Measurements from ENCODE around the gene MRPL49.

Gene MRPL49

GRCh38 chr11:65134952-65135632 lies 13.0 kb downstream of the MRPL49 start:
- ChIA-PET POLR2A (interaction anchor here (0.6 to 4.0 kb wide), 34 partner anchors 10 to 372 kb away, joined by 3 to 56 read pairs (median 4); partner anchors contain the start of genes CAPN1, CDCA5, DPF2 and FAU), CTCF (interaction anchor here (0.9 to 1.0 kb wide), 3 partner anchors 22 to 287 kb away, joined by 3 to 5 read pairs (median 4); no protein-coding TSS in a partner anchor)
- TF ChIP-seq FOXK2 (IDR thresholded peaks at IDR 0.05) (no peak), ARNT (IDR thresholded peaks at IDR 0.05) (no peak), ELF4 (IDR thresholded peaks at IDR 0.05) (peak; percentile 27; the same call in 1 of the 2 replicates), ZNF384 (IDR thresholded peaks at IDR 0.05) (no peak), FOXA1 (IDR thresholded peaks at IDR 0.05) (no peak), SP1 (IDR thresholded peaks at IDR 0.05) (no peak), BHLHE40 (IDR thresholded peaks at IDR 0.05; ENCODE audit: borderline replicate concordance) (no peak), CTBP1 (IDR thresholded peaks at IDR 0.05; ENCODE audit: borderline replicate concordance) (no peak), HDGF (IDR thresholded peaks at IDR 0.05; ENCODE audit: borderline replicate concordance) (peak; percentile 84; the same call in 1 of the 2 replicates), L3MBTL2 (conservative IDR thresholded peaks at IDR 0.05) (peak; percentile 73), LEF1 (IDR thresholded peaks at IDR 0.05; ENCODE audit: borderline replicate concordance) (no peak), TARDBP (IDR thresholded peaks at IDR 0.05) (no peak), SUZ12 (IDR thresholded peaks at IDR 0.05) (no peak), FOXM1 (IDR thresholded peaks at IDR 0.05; ENCODE audit: borderline replicate concordance) (no peak), PKNOX1 (IDR thresholded peaks at IDR 0.05) (peak; percentile 88), NFRKB (IDR thresholded peaks at IDR 0.05) (no peak)

GRCh38 chr11:65135633-65136145 lies 13.6 kb downstream of the MRPL49 start:
- no peak for DNase-seq (ENCODE audit: extremely low spot score)
- ChIA-PET CTCF (interaction anchor here (0.6 to 1.1 kb wide), 4 partner anchors 23 to 288 kb away, joined by 3 to 5 read pairs (median 4); no protein-coding TSS in a partner anchor), POLR2A (interaction anchor here (0.9 to 4.0 kb wide), 25 partner anchors 10 to 372 kb away, joined by 3 to 56 read pairs (median 4); partner anchors contain the start of genes CAPN1, CDCA5, DPF2 and FAU)
- TF ChIP-seq TARDBP (IDR thresholded peaks at IDR 0.05) (no peak), SUZ12 (IDR thresholded peaks at IDR 0.05) (no peak), SP1 (IDR thresholded peaks at IDR 0.05) (no peak), BHLHE40 (IDR thresholded peaks at IDR 0.05; ENCODE audit: borderline replicate concordance) (no peak), ARNT (IDR thresholded peaks at IDR 0.05) (no peak), L3MBTL2 (conservative IDR thresholded peaks at IDR 0.05) (no peak), FOXK2 (IDR thresholded peaks at IDR 0.05) (no peak), FOXM1 (IDR thresholded peaks at IDR 0.05; ENCODE audit: borderline replicate concordance) (no peak), ELF4 (IDR thresholded peaks at IDR 0.05) (no peak), LEF1 (IDR thresholded peaks at IDR 0.05; ENCODE audit: borderline replicate concordance) (no peak), FOXA1 (IDR thresholded peaks at IDR 0.05) (no peak), CTBP1 (IDR thresholded peaks at IDR 0.05; ENCODE audit: borderline replicate concordance) (no peak), HDGF (IDR thresholded peaks at IDR 0.05; ENCODE audit: borderline replicate concordance) (no peak), NFRKB (IDR thresholded peaks at IDR 0.05) (no peak), ZNF384 (IDR thresholded peaks at IDR 0.05) (no peak)

More at GRCh38 chr11:65134952-65135632, 13.0 kb downstream of the MRPL49 start:
- DNase-seq (ENCODE audit: extremely low spot score), result peak; percentile 92

GRCh38 chr11:65136515-65137096 lies 14.5 kb downstream of the MRPL49 start:
- ChIA-PET CTCF (interaction anchor here (0.6 to 1.1 kb wide), 2 partner anchors 26 to 114 kb away, joined by 3 to 4 read pairs; no protein-coding TSS in a partner anchor), POLR2A (interaction anchor here (0.5 to 4.0 kb wide), 8 partner anchors 8 to 90 kb away, joined by 3 to 56 read pairs (median 24); partner anchors contain the start of genes CAPN1, FAU, MRPL49 and TM7SF2)
- DNase-seq (ENCODE audit: extremely low spot score), result no peak
- TF ChIP-seq SP1 (IDR thresholded peaks at IDR 0.05), result no peak
- no peak for TF ChIP-seq PKNOX1 (IDR thresholded peaks at IDR 0.05)
- no peak for TF ChIP-seq CTBP1 (IDR thresholded peaks at IDR 0.05; ENCODE audit: borderline replicate concordance)
- no peak for TF ChIP-seq L3MBTL2 (conservative IDR thresholded peaks at IDR 0.05)
- no peak for TF ChIP-seq NFRKB (IDR thresholded peaks at IDR 0.05)
- TF ChIP-seq ELF4 (IDR thresholded peaks at IDR 0.05), result no peak
- no peak for TF ChIP-seq BHLHE40 (IDR thresholded peaks at IDR 0.05; ENCODE audit: borderline replicate concordance)

- DNase-seq (ENCODE audit: extremely low spot score), result no peak
- no peak for TF ChIP-seq LEF1 (IDR thresholded peaks at IDR 0.05; ENCODE audit: borderline replicate concordance)
- TF ChIP-seq NFRKB (IDR thresholded peaks at IDR 0.05), result no peak
- no peak for TF ChIP-seq FOXA1 (IDR thresholded peaks at IDR 0.05)
- no peak for TF ChIP-seq TARDBP (IDR thresholded peaks at IDR 0.05)
- CTCF ChIA-PET, result no interaction called here
- POLR2A ChIA-PET, result no interaction called here
These were observed 19.9 kb downstream of the MRPL49 start for GRCh38 chr11:65141896-65142494.

- ChIA-PET POLR2A (interaction anchor here (1.0 to 7.6 kb wide), 2 partner anchors 12 to 31 kb away, joined by 3 to 52 read pairs; partner anchors contain the start of gene SYVN1), CTCF (no interaction called here)
- TF ChIP-seq PKNOX1 (IDR thresholded peaks at IDR 0.05) (no peak), ZNF384 (IDR thresholded peaks at IDR 0.05) (no peak), FOXA1 (IDR thresholded peaks at IDR 0.05) (no peak), SUZ12 (IDR thresholded peaks at IDR 0.05) (no peak), ARNT (IDR thresholded peaks at IDR 0.05) (no peak), LEF1 (IDR thresholded peaks at IDR 0.05; ENCODE audit: borderline replicate concordance) (no peak), HDGF (IDR thresholded peaks at IDR 0.05; ENCODE audit: borderline replicate concordance) (no peak), ELF4 (IDR thresholded peaks at IDR 0.05) (no peak), NFRKB (IDR thresholded peaks at IDR 0.05) (no peak), SP1 (IDR thresholded peaks at IDR 0.05) (no peak), FOXM1 (IDR thresholded peaks at IDR 0.05; ENCODE audit: borderline replicate concordance) (no peak), BHLHE40 (IDR thresholded peaks at IDR 0.05; ENCODE audit: borderline replicate concordance) (no peak), CTBP1 (IDR thresholded peaks at IDR 0.05; ENCODE audit: borderline replicate concordance) (no peak), FOXK2 (IDR thresholded peaks at IDR 0.05) (no peak), TARDBP (IDR thresholded peaks at IDR 0.05) (no peak), L3MBTL2 (conservative IDR thresholded peaks at IDR 0.05) (no peak)
- no peak for DNase-seq (ENCODE audit: extremely low spot score)
These were observed 25.4 kb downstream of the MRPL49 start for GRCh38 chr11:65147352-65148075.
